GM06990 (cell line): Measurements from ENCODE around the gene STARD13.

Experiments used
- DNase-seq: peaks from one replicate; pipeline ENCODE4 v3.0.0-alpha.2; 2011; ENCODE audit not compliant: insufficient read length; ENCODE audit errors: extremely low read depth
- H3K27me3 ChIP-seq: replicated peaks from 2 replicates; pipeline ENCODE4 v1.6.0; 2011; ENCODE audit warnings: low read length; ENCODE audit not compliant: control insufficient read depth, insufficient read depth
- H3K36me3 ChIP-seq: 2 replicates; pipeline ENCODE4 v1.5.1; 2011; ENCODE audit warnings: low read length; ENCODE audit not compliant: control insufficient read depth, insufficient read depth
- H3K4me3 ChIP-seq: replicated peaks from 2 replicates; pipeline ENCODE4 v1.5.1; 2011; ENCODE audit warnings: low read depth, mild to moderate bottlenecking, control low read depth, low read length
- CTCF ChIP-seq: IDR thresholded peaks from 2 replicates; pipeline ENCODE4 v1.5.1; 2011; ENCODE audit warnings: low read length, control low read depth, mild to moderate bottlenecking, inconsistent platforms; ENCODE audit not compliant: insufficient read depth, poor library complexity, severe bottlenecking

STARD13 gene

GRCh38 chr13:33087790-33088189 lies 197.8 kb downstream of the STARD13 start:
- no peak for DNase-seq
- TF ChIP-seq CTCF: no peak
- Histone ChIP-seq H3K4me3 (no peak overlapping the region), H3K27me3 (no peaks in the 10 kb centered on the region), H3K36me3 (no peaks in the 10 kb centered on the region)

DNA sequence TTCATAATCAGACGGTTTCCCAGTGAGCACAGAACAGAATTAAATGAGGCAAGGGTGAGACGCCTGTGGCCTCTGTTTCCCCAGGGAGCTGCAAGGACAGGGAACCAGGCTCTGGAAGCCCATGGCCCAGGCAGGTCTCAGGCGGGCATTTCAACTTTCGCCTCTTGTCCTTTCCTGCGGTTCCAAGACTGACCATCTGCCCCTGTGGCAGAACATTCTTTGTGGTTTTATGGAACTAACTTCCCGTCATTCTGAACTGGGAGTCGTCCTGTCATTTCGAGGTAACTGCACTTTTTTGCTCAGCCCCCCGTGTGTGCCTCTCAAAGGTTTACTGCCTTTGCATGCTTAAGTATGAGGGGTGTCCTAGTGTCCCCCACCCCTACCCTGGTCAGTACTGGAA lies 198.5 kb downstream of the STARD13 start:
- no peak for TF ChIP-seq CTCF
- H3K27me3 ChIP-seq: no peaks in the 10 kb centered on the region
- DNase-seq: no peak
- no peak overlapping the region for H3K4me3 ChIP-seq
- no peaks in the 10 kb centered on the region for H3K36me3 ChIP-seq

GRCh38 chr13:33083054-33083453 lies 202.5 kb downstream of the STARD13 start:
- DNase-seq: no peak

GRCh38 chr13:33081666-33082065 lies 203.9 kb downstream of the STARD13 start:
- TF ChIP-seq CTCF: no peak
- DNase-seq: no peak
- H3K36me3 ChIP-seq: no peaks in the 10 kb centered on the region

More at GRCh38 chr13:33083054-33083453, 202.5 kb downstream of the STARD13 start:
- H3K4me3 ChIP-seq: no peak overlapping the region
- no peaks in the 10 kb centered on the region for H3K36me3 ChIP-seq
- TF ChIP-seq CTCF: no peak
- no peaks in the 10 kb centered on the region for H3K27me3 ChIP-seq

GRCh38 chr13:33080972-33081590 lies 204.5 kb downstream of the STARD13 start:
- no peaks in the 10 kb centered on the region for H3K27me3 ChIP-seq
- H3K4me3 ChIP-seq: no peak overlapping the region
- H3K36me3 ChIP-seq: no peaks in the 10 kb centered on the region
- TF ChIP-seq CTCF: no peak
- DNase-seq: no peak

More at GRCh38 chr13:33081666-33082065, 203.9 kb downstream of the STARD13 start:
- Histone ChIP-seq H3K4me3 (no peak overlapping the region), H3K27me3 (no peaks in the 10 kb centered on the region)

DNA sequence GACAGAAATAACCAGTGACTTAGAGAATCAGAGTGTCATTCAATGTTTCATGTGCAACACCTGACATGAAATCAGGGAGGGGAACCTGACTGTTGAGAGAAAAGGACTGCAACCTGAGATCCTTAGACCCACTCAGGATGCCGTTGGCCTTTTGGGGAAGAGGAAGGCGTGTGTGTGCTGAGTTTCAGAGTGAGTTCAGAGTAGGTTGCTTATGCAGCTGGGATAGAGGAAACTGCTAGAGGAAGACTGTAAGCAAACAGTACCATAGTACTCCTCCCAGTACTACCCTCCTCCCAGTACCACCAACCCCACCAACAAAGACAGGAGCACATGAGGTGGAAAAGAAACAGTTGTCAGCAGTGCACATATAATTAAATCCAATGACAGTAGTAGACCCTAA lies 205.6 kb downstream of the STARD13 start:
- H3K27me3 ChIP-seq: no peaks in the 10 kb centered on the region
- H3K36me3 ChIP-seq: no peaks in the 10 kb centered on the region
- no peak for DNase-seq
- no peak for TF ChIP-seq CTCF
- no peak overlapping the region for H3K4me3 ChIP-seq
